HEK293 (cell line): ENCODE data around the gene HLA-DPA1.
A peak's percentile ranks its signal among the peaks of the same experiment; 100 is the strongest.

Experiments used
- HIC1 ChIP-seq: fragments of 450-650 bp; formaldehyde crosslinking; IDR thresholded peaks from 2 replicates; pipeline ENCODE4 v1.5.1; 2016; ENCODE audit warnings: missing biosample characterization, missing genetic modification characterization
- MZF1 ChIP-seq: fragments of 450-650 bp; formaldehyde crosslinking; IDR thresholded peaks from 2 replicates; pipeline ENCODE4 v1.5.1; 2017; ENCODE audit warnings: missing biosample characterization, missing genetic modification characterization, borderline replicate concordance
- SP7 ChIP-seq: fragments of 450-650 bp; formaldehyde crosslinking; IDR thresholded peaks from 2 replicates; pipeline ENCODE4 v1.5.1; 2016; ENCODE audit warnings: missing biosample characterization, missing genetic modification characterization
- YY1 ChIP-seq: fragments of 450-650 bp; formaldehyde crosslinking; IDR thresholded peaks from 2 replicates; pipeline ENCODE4 v1.5.1; 2018; ENCODE audit warnings: missing biosample characterization, missing genetic modification characterization
- ZBTB17 ChIP-seq: fragments of 450-650 bp; formaldehyde crosslinking; IDR thresholded peaks from 2 replicates; pipeline ENCODE4 v1.5.1; 2016; ENCODE audit warnings: missing biosample characterization, missing genetic modification characterization
- ZFP3 ChIP-seq: fragments of 450-650 bp; formaldehyde crosslinking; IDR thresholded peaks from 2 replicates; pipeline ENCODE4 v1.5.1; 2016; ENCODE audit warnings: low read depth, missing biosample characterization, missing genetic modification characterization
- ZNF223 ChIP-seq: fragments of 450-650 bp; formaldehyde crosslinking; IDR thresholded peaks from 2 replicates; pipeline ENCODE4 v1.5.1; 2016; ENCODE audit warnings: missing biosample characterization, missing genetic modification characterization
- ZNF292 ChIP-seq: fragments of 450-650 bp; formaldehyde crosslinking; IDR thresholded peaks from 2 replicates; pipeline ENCODE4 v1.5.1; 2016; ENCODE audit warnings: low read depth, missing biosample characterization, missing genetic modification characterization, borderline replicate concordance
- ZNF302 ChIP-seq: fragments of 450-650 bp; formaldehyde crosslinking; IDR thresholded peaks from 2 replicates; pipeline ENCODE4 v1.5.1; 2016; ENCODE audit warnings: missing biosample characterization, missing genetic modification characterization, low read depth
- ZNF335 ChIP-seq: fragments of 450-650 bp; formaldehyde crosslinking; conservative IDR thresholded peaks from 2 replicates; pipeline ENCODE4 v1.5.1; 2016; ENCODE audit warnings: missing biosample characterization, missing genetic modification characterization
- ZNF362 ChIP-seq: fragments of 450-650 bp; formaldehyde crosslinking; IDR thresholded peaks from 2 replicates; pipeline ENCODE4 v1.5.1; 2016; ENCODE audit warnings: missing biosample characterization, missing genetic modification characterization
- ZNF398 ChIP-seq: fragments of 450-650 bp; formaldehyde crosslinking; IDR thresholded peaks from 2 replicates; pipeline ENCODE4 v1.5.1; 2017; ENCODE audit warnings: missing biosample characterization, missing genetic modification characterization
- ZNF416 ChIP-seq: fragments of 450-650 bp; formaldehyde crosslinking; IDR thresholded peaks from 2 replicates; pipeline ENCODE4 v1.5.1; 2016; ENCODE audit warnings: missing biosample characterization, missing genetic modification characterization
- ZNF514 ChIP-seq: fragments of 450-650 bp; formaldehyde crosslinking; IDR thresholded peaks from 2 replicates; pipeline ENCODE4 v1.5.1; 2016; ENCODE audit warnings: missing biosample characterization, missing genetic modification characterization
- ZNF654 ChIP-seq: fragments of 450-650 bp; formaldehyde crosslinking; IDR thresholded peaks from 2 replicates; pipeline ENCODE4 v1.5.1; 2016; ENCODE audit warnings: low read depth, missing biosample characterization, missing genetic modification characterization
- ZNF660 ChIP-seq: fragments of 450-650 bp; IDR thresholded peaks from 2 replicates; pipeline ENCODE4 v1.5.1; 2018; ENCODE audit warnings: missing biosample characterization, mild to moderate bottlenecking, missing genetic modification characterization
- ZNF837 ChIP-seq: fragments of 450-650 bp; formaldehyde crosslinking; IDR thresholded peaks from 2 replicates; pipeline ENCODE4 v1.5.1; 2016; ENCODE audit warnings: missing biosample characterization, missing genetic modification characterization
- ZSCAN16 ChIP-seq: fragments of 450-650 bp; formaldehyde crosslinking; IDR thresholded peaks from 2 replicates; pipeline ENCODE4 v1.5.1; 2016; ENCODE audit warnings: missing biosample characterization, missing genetic modification characterization
- ZSCAN30 ChIP-seq: fragments of 450-650 bp; IDR thresholded peaks from 2 replicates; pipeline ENCODE4 v1.5.1; 2018; ENCODE audit warnings: missing biosample characterization, mild to moderate bottlenecking, missing genetic modification characterization, moderate library complexity
- ZSCAN4 ChIP-seq: fragments of 450-650 bp; formaldehyde crosslinking; IDR thresholded peaks from 2 replicates; pipeline ENCODE4 v1.5.1; 2017; ENCODE audit warnings: missing biosample characterization, missing genetic modification characterization
- TF ChIP-seq, protein P1 (sequence below): fragments of 450-650 bp; formaldehyde crosslinking; IDR thresholded peaks from 2 replicates; pipeline ENCODE4 v1.5.1; 2017; ENCODE audit warnings: missing biosample characterization, missing genetic modification characterization
- TF ChIP-seq, protein P2 (sequence below): fragments of 450-650 bp; formaldehyde crosslinking; IDR thresholded peaks from 2 replicates; pipeline ENCODE4 v1.5.0; 2017; ENCODE audit warnings: missing biosample characterization, missing genetic modification characterization, borderline replicate concordance

The HLA-DPA1 gene

GRCh38 chr6:33014841-33015634, 58.4 kb downstream of the HLA-DPA1 start (continued):
- TF ChIP-seq ZNF654 (tag by site-specific recombination) (peak; percentile 91), ZNF302 (no peak), ZFP3 (no peak), ZBTB17 (peak; percentile 78), ZNF660 (tag by site-specific recombination) (peak; percentile 44; the same call in 1 of the 2 replicates), ZSCAN4 (tag by site-specific recombination) (no peak), ZNF335 (tag by site-specific recombination) (peak; percentile 50; the same call in 1 of the 2 replicates), MZF1 (tag by site-specific recombination) (no peak), SP7 (tag by site-specific recombination) (0 out of 2 replicates have a peak, but pooled peaks have one; percentile 20), YY1 (no peak), ZNF416 (tag by site-specific recombination) (no peak), HIC1 (no peak), ZSCAN30 (tag by site-specific recombination) (no peak), ZNF837 (tag by site-specific recombination) (no peak), ZNF223 (tag by site-specific recombination) (no peak), ZNF398 (tag by site-specific recombination) (no peak), ZSCAN16 (tag by site-specific recombination) (no peak), ZNF292 (no peak), ZNF514 (tag by site-specific recombination) (no peak), ZNF362 (no peak)
- TF ChIP-seq, protein P1, sequence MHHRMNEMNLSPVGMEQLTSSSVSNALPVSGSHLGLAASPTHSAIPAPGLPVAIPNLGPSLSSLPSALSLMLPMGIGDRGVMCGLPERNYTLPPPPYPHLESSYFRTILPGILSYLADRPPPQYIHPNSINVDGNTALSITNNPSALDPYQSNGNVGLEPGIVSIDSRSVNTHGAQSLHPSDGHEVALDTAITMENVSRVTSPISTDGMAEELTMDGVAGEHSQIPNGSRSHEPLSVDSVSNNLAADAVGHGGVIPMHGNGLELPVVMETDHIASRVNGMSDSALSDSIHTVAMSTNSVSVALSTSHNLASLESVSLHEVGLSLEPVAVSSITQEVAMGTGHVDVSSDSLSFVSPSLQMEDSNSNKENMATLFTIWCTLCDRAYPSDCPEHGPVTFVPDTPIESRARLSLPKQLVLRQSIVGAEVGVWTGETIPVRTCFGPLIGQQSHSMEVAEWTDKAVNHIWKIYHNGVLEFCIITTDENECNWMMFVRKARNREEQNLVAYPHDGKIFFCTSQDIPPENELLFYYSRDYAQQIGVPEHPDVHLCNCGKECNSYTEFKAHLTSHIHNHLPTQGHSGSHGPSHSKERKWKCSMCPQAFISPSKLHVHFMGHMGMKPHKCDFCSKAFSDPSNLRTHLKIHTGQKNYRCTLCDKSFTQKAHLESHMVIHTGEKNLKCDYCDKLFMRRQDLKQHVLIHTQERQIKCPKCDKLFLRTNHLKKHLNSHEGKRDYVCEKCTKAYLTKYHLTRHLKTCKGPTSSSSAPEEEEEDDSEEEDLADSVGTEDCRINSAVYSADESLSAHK (tag by site-specific recombination): peak; percentile 76
- TF ChIP-seq, protein P2, sequence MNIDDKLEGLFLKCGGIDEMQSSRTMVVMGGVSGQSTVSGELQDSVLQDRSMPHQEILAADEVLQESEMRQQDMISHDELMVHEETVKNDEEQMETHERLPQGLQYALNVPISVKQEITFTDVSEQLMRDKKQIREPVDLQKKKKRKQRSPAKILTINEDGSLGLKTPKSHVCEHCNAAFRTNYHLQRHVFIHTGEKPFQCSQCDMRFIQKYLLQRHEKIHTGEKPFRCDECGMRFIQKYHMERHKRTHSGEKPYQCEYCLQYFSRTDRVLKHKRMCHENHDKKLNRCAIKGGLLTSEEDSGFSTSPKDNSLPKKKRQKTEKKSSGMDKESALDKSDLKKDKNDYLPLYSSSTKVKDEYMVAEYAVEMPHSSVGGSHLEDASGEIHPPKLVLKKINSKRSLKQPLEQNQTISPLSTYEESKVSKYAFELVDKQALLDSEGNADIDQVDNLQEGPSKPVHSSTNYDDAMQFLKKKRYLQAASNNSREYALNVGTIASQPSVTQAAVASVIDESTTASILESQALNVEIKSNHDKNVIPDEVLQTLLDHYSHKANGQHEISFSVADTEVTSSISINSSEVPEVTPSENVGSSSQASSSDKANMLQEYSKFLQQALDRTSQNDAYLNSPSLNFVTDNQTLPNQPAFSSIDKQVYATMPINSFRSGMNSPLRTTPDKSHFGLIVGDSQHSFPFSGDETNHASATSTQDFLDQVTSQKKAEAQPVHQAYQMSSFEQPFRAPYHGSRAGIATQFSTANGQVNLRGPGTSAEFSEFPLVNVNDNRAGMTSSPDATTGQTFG (tag by site-specific recombination): no peak
